ENCODE results near the gene USP46. TPM values are rescaled to one million over a fixed set of nuclear protein-coding genes. Genes with fewer than 3 reads are reported as not detected.

The USP46 gene
- total and polyA plus RNA-seq, 2 of the 8 experiments (the other 6 are each of a cell fraction or from before 2014, with no cell fraction given): 10.6 to 62.4 TPM

- H3K27ac ChIP-seq (ENCODE audit: low read depth, low read length): no peak overlapping the region
- no peaks in the 10 kb centered on the region for H3K79me1 ChIP-seq (ENCODE audit: low read depth, low read length)
- H3K4me2 ChIP-seq (ENCODE audit: insufficient read depth in 1 of 2, low read depth in 2 of 2, low read length in 2 of 2): no peak overlapping the region
- DNase-seq (ENCODE audit: low read depth in 1 of 2, low spot score in 2 of 2) (no peak), FAIRE-seq (no peak)
- H4K8ac ChIP-seq (ENCODE audit: extremely low read depth, insufficient read depth, low read length): no peak overlapping the region
- H3K79me2 ChIP-seq (ENCODE audit: control insufficient read depth in 1 of 2, insufficient read depth in 2 of 2, low read length in 2 of 2): no peaks in the 10 kb centered on the region
- H4K20me1 ChIP-seq (replicated peaks in 1 of 2; ENCODE audit: control insufficient read depth in 1 of 2, insufficient read depth in 2 of 2, low read length in 2 of 2): no peaks in the 10 kb centered on the region
- no peak overlapping the region for H3K23ac ChIP-seq (ENCODE audit: insufficient read length)
- no peak overlapping the region for H2BK15ac ChIP-seq (ENCODE audit: low read length)
- H2BK20ac ChIP-seq (ENCODE audit: low read length): no peak overlapping the region
- H3K14ac ChIP-seq (ENCODE audit: insufficient read length): no peak overlapping the region
- ChIA-PET CTCF (ENCODE audit: partially characterized antibody) (interaction anchor here (1.0 to 1.3 kb wide), 3 partner anchors 9 to 297 kb away, joined by 3 read pairs; no protein-coding TSS in a partner anchor), POLR2A (ENCODE audit: partially characterized antibody) (interaction anchor here (1.2 to 3.6 kb wide), 3 partner anchors 27 to 181 kb away, joined by 3 to 25 read pairs (median 5); no protein-coding TSS in a partner anchor)
- H2AFZ ChIP-seq (ENCODE audit: low read length): no peak overlapping the region
- H2AK5ac ChIP-seq (ENCODE audit: low read depth, low read length): no peak overlapping the region
- H3K4me1 ChIP-seq (replicated peaks in 1 of 4; ENCODE audit: control insufficient read depth in 3 of 4, insufficient read depth in 4 of 4, low read length in 3 of 4): peaks cover 0 to 3% (median under 1%) of the 10 kb centered on the region in 4 experiments; a peak in 2 of 7 replicates
- no peak overlapping the region for H3K4me3 ChIP-seq (ENCODE audit: extremely low read depth in 1 of 4, insufficient read depth in 2 of 4, low read depth in 3 of 4, low read length in 4 of 4)
- no peak overlapping the region for H2BK120ac ChIP-seq (replicated peaks; ENCODE audit: low read depth, low read length)
- no peak overlapping the region for H4K91ac ChIP-seq (replicated peaks; ENCODE audit: insufficient read length, low read length)
- H3K23me2 ChIP-seq (ENCODE audit: low read depth, low read length): no peaks in the 10 kb centered on the region
- no peaks in the 10 kb centered on the region for H3K27me3 ChIP-seq (replicated peaks in 1 of 4; ENCODE audit: control insufficient read depth in 3 of 4, extremely low read depth in 1 of 4, insufficient read depth in 3 of 4, low read length in 3 of 4)
- no peak overlapping the region for H2BK5ac ChIP-seq (ENCODE audit: low read depth, low read length)
- 88% methylated on average over 6 of the region's 6 CpGs; no CpG with 5 or more reads in 1 of the 2 experiments for WGBS, 2 experiments (ENCODE audit: extremely low coverage in 1 of 2, insufficient coverage in 1 of 2, insufficient read length in 1 of 2, insufficient replicate concordance in 2 of 2, low coverage in 1 of 2, low lambda C conversion rate in 2 of 2, missing lambda C conversion rate in 1 of 2)
- H4K5ac ChIP-seq (ENCODE audit: insufficient read length, low read depth, low read length): no peak overlapping the region
- no peak overlapping the region for H3K18ac ChIP-seq (ENCODE audit: extremely low read depth, low read length)
- H3K36me3 ChIP-seq (ENCODE audit: control insufficient read depth in 2 of 4, insufficient read depth in 4 of 4, low read length in 3 of 4): no peaks in the 10 kb centered on the region
- H2BK12ac ChIP-seq (ENCODE audit: low read depth, low read length): no peak overlapping the region
- no peak overlapping the region for H3K4ac ChIP-seq (replicated peaks; ENCODE audit: insufficient read length, low read depth, low read length)
- H3K9ac ChIP-seq (replicated peaks in 1 of 4; ENCODE audit: extremely low read depth in 1 of 4, low read depth in 3 of 4, low read length in 3 of 4): no peak overlapping the region
- no peak overlapping the region for H3K56ac ChIP-seq (replicated peaks; ENCODE audit: insufficient read length, low read depth, low read length)
- TF ChIP-seq MAX (IDR thresholded peaks at IDR 0.05) (0 out of 2 replicates have a peak, but pooled peaks have one; percentile 14), CBX5 (IDR thresholded peaks at IDR 0.05; ENCODE audit: low read depth, low read length) (no peak)
- H3K9me3 ChIP-seq (ENCODE audit: insufficient read depth in 2 of 2, low read depth in 1 of 2, low read length in 1 of 2): no peaks in the 10 kb centered on the region
Observed at GRCh38 chr4:52685316-52685715, 26.2 kb upstream of the USP46 start.
